HG03103 (cell line): ENCODE data around the gene TTF2.
"Not testable (repeated sequence)": the region's sequence is repeated elsewhere in the genome, so short reads cannot be mapped to it uniquely, and the experiment has no call there.

Experiments
- ATAC-seq: cut with Tn5 transposase; IDR thresholded peaks from one replicate; pipeline ENCODE4 v1.9.1; 2021; ENCODE audit warnings: low read depth; ENCODE audit not compliant: unreplicated experiment

TTF2 gene

DNA sequence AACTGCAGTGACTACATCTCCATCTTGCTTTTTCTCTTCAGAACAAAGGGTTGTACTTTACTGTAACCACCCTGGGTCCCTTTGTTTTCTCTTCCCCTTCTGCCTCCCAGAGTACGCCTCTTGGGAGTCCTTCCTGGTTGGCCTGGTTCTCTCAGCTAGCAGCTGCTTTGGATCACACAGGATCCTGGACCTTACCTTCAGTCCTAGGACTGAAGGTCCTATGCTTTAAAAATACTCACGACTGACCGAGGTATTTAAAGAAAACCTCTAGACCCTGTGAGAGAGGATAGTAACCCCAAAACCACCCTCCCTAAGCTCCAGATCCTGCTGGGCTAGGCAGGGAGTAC, 56.6 kb downstream of the TTF2 start:
- no peak for ATAC-seq

DNA sequence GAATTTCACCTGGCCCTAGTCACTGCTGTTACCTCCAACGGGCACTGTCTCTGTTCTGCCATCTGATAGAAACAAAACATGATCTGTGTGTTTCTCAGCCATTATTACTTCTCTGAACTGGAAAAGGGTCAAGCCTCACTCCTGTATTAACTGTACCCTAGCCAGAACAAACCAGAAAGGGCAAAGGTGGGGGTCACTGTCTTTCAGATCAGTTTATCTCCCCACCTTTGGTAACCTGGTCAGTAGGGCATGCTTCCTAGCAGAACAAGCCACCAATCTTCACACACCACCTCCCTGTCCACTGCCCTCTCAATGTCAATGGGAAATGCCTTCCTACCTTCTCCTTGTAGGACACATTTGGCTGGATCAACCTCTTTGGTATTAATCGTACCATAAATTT, 57.6 kb downstream of the TTF2 start:
- ATAC-seq: no peak

DNA sequence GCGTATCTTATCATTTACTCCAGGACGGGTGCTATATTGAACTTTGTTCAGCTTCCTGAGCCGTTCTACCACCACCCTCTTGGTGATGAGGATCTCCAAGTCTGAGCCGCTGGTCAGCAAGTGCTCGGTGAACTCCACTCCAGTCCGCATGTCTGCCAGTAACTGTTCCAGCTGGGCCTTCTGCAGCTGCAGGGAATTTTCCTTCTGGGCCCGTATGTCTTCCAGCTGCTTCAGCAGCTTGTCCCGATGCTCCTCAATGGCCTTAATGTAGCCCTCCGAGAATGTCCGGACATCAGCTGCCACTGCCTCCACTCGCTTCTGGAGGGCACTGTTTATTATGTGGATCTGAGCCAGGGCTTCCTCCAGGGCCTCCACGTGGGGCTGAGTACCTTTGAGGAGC, 58.0 kb downstream of the TTF2 start:
- ATAC-seq: no peak

DNA sequence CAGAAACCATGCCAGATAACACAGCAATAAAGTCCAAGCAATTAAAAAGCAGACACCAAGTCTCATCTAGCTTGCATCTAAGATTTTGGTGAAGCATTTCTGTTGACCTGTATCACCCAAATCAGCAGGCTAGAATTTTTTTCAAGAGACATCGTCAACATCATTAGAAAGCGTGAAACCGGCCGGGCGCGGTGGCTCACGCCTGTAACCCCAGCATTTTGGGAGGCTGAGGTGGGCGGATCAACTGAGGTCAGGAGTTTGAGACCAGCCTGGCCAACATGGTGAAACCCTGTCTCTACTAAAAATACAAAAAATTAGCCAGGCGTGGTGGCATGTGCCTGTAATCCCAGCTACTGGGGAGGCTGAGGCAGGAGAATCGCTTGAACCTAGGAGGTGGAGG, 59.0 kb downstream of the TTF2 start:
- not testable (repeated sequence) for ATAC-seq

DNA sequence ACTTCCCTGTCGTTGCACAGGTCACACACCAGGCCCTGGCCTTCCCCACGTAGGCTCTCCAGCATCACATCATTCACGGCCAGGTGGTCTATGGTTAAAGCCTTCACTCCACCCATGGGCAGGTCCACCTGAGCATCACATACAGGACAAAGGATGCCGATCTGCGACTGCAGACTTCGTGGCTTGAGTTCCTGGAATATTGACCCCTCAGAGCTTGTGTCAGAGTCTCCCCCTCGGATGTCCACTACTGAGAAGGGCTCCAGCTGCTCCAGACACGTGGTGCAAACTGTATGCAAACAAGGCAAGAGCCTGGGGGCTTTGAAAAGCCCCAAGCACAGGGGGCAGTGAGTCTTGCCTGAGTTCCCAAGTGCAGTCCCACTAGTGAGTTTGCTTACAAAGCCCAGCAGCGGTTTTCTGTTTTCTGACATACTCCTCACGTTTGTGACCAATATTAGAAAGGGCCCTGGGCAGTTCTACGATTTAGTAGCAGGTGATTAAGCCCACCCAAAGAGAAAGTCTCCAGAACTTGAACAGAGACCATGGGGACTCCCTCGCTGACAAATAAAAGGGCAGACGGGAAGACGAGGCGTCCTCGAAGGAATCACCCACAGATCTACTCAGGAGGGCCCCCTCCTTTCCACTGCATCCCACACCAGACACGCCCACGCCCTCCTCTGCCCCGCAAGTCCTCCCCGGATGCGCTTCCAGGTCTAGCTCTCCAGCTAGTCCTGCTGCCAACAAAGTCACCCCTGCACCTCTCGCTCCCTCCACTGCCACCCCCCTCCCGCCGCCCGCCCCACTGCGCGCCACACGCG, 60.9 kb downstream of the TTF2 start:
- ATAC-seq: peak; percentile 22

DNA sequence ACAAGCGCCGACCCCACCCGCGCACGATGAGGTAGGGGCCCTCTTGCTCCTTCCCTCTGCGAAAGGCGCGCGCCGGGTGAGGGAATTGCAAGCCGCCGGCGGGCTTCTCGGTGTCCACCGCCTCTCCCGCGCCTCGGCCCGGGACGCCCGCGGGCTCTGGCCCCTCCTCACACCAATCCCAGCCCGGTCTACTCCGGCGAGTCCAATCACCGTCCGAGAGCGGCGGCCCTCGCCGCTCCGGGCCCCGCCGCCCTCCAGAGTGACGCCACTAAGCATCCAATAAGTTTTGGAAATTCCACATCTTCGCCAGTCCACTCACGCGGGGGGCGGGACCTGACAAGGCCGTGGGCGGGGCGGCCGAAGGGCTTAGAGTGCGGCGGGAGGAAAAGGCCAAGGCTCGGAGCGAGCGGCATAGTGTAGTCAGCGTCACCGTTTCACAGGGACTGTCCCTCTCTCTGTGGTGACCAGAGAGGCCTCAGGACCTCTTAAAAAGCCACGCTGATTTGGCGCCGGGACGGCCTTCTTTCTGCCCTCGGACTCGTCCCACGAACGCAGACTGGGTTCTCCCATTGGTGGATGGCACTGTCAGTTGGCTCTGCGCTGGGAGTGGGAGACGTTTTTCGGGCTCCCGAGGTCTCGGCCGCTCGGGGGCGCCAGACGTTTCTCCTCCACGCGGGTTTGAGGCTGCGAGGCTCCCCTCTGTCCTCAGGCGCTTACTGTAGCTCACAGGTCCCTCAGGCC, 61.6 kb downstream of the TTF2 start, which contains the start of gene TRIM45:
Gene TRIM45 (minus strand): TSS at position 161 of the 741 bp plus-strand sequence. CDS start 548 bp downstream, outside the sequence.
- peak; percentile 86 for ATAC-seq

DNA sequence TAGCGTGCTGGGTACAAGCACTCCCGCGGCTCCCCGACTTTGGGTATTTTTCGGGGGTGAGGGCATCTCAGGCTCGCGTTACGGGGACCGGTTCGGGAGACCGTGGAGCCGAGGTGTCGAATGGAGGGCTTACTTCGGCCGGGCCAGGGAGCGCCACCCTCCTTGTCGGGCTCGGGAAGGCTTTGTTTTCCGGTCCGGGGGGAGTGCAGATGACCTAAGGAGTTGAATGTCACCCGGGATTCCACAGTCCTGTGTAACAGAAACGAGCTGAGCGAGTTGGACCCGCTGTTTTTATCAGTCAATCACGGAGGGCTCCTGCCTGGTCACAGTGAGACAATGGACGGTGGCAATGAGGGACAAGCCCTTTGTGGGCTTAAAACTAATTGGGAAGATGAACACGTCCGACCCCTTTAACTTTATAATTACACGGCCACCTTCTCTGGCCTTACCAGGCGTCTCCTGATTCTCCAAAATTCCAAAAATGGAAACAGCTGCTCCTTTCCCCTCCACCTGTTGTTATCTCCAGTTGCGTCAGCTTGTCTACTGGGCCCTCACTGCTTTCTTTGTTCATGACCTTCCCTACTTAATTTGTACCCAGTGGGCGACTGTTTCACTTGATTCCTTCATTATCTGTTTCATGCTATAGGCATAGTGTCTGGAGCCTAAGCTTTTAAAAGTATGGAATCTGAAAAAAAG, 62.4 kb downstream of the TTF2 start:
- no peak for ATAC-seq

DNA sequence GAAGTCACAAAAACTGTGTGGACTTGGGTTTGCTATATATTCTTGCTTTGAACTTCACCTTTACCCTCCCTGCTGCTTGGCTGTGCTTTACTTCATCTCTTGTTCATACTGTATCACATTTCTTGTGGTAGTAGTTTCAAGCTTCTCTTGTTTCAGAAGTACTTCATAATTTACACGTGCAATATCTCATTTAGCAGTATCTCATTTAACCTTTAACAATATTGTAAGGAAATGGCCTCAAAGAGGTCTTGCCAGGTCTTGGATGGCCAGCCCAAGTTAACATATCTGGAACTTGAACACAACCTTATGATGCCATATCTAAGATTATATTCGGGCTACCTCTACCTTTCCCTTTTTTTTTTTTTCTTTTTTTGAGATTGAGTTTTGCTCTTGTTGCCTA, 63.1 kb downstream of the TTF2 start:
- no peak for ATAC-seq

DNA sequence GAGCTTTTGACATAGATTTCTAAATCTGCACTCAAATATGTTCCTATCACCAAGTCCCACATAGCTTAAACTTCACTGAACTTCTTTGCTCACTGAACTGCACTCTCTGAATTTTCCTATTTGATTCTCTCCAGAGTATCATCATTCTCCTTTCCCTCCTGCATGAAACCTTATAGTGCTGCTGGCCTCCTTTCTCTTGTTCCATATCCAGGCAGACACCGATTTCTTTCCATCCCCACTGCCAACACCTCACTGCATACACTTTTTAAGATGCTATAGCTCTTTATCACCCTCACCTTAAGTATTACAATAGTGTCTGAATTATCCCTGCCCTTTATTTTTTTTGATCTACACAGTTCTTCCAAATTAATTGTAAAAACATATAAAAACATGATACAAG, 64.5 kb downstream of the TTF2 start:
- no peak for ATAC-seq

DNA sequence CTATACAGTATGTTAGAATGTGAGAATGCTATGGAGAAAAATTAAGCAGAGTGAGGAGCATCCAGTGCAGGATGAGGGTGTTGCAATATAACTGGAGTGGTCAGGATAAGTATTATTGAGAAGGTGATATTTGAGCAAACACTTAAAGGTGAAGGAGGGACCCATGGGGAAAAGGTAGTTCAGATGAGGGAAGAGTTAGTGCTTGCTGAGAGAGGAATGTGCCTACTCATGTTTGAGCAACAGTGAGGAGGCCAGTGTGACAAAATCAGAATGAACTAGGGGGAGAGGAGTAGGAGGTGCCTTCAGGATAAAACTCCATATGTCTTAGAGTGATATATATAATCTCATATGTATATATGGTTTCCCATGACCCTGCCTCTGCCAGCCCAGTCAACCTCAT, 67.7 kb downstream of the TTF2 start:
- no peak for ATAC-seq

DNA sequence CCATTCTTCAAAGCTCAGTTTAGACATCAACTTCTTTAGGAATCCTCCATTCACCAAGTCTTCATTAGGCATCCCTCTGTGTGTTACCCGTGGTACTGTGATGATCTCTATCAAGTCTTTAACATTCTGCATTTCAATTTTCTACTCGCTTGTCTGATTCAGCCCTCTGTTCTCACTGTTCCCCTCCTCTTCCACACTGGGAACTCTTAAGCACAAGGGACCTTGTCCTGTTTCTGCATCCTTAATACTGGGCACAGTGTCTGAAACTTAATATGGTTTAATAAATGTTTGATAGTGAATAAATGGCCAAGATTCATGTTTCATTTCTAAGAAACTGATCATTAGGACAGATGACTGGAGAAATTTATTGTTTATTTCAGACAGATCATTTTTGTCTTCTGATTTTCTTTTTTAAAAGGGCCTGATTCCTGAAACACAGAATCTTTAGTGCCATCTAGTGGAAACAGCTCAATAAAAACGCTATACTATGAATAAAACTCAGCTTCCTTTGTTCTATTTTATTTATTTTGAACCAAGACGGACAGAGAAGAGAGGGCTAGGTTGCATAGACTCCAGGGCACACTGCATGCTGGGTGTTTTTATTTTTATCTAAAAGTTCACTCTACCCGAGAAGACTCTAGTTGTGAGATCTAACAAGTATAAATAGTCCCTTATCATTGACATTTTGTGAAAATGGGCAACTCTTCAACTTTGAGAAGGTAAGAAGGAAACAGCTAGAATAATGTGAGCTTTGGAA, 68.4 kb downstream of the TTF2 start:
- no peak for ATAC-seq

DNA sequence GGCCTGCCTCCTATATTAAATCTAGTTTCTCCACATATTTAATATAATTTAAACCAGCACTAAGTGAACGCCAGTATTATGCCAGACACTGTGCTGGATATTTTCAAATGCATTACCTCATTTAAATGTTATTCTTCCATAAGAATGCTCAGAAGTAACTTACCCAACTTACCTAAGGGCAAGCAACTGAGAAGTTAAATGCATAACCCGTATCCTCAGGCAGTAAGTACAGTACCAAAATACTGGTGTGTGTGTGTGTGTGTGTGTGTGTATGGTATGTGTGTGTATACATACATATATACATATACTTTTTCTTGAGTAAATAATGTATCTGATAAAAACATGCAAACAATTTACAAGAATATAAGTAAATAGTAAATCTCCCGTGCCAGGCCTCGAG, 70.4 kb downstream of the TTF2 start:
- no peak for ATAC-seq

DNA sequence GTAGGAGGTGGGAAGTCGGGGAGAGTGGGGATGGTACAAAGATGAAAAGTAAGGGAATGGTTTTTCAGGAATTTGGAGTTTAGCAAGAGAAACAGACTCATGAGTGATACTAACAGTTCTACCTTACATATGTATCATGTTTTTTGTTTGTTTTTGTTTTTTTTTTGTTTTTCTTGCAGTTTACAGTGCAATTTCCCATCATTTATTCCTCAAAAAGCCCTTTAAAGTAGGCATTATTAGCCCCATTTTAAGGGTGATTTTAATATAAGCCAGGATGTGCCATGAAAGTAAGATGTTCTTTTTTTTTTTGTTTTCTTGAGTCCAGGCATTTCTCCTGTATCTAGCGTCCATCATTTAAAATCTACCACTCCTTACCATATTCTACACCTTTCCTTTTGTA, 75.2 kb downstream of the TTF2 start:
- ATAC-seq: no peak

DNA sequence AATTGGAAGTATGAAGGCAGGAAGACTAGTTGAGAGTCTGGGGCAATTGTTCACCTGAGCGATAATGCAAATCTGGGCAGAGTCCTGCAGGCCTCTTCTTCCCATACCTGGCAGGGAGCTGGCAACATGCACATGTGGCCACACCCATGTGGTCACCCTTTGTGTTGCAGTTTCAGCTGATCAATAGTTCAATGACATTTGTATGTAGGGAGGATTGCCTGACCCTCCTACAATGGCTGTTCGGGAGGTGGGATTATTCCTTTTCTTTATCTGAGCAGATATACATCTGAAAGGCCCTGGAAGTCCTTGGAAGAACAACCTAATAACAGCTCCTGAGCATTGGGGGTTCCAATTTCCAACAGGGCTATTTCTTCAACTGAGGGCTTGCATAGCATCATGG, 76.6 kb downstream of the TTF2 start:
- ATAC-seq: no peak

DNA sequence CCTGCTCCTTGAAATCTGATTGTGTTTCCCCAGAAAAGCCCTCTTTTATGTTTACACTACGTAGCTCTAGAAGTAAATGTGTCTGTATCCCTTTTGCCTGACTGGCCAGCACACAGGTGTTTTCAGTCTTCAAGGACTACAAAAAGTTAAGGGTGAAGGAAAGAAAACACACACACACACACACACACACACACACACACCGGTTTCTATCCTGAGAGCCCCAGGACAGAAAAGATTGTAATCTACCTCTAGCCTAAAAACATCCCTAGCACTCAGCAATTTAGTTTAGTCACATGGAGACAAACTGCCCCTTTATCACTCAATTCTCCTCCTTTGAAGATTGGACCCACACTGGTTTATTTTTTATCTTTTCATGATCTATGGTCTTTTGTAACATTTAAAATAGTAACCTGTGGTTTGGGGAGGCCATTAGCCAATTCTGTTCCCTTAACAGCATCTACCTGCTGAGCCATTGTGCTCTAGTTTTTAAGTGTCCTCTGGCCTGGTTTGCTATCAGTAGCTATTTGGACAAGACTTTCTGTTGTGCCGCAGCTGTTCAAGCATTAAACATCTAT, 77.2 kb downstream of the TTF2 start:
- ATAC-seq: no peak

DNA sequence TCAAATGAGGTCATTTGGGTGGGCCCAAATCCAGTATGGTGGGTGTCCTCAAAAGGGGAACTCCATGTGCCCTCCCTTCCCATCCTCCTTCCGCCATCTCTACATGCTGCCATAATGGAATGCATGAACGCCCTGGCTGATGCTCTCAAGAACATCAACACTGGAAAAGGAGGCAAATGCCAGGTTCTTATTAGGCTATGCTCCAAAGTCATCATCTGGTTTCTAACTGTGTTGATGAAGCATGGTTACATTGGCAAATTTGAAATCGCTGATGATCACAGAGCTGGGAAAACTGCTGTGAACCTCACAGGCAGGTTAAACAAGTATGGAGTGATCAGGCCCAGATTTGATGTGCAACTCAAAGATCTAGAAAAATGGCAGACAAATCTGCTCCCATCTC, 78.0 kb downstream of the TTF2 start:
- ATAC-seq: no peak

DNA sequence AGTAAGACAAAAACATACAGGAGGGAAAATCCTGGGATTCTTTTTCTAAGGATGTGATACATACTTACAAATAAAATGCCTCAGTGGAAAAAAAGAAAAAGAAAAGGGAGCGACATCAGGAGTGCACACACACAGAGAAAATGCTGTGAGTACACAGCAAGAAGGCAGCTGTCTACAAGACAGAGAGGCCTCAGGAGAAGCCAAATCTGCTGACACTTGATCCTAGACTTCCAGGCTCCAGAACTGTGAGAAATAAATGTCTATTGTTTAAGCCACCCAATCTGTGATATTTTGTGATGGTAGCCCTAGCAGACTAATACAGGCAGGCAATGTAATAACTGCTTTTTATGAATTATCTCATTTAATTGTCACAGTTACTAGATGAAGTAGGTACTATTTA, 78.4 kb downstream of the TTF2 start:
- no peak for ATAC-seq

DNA sequence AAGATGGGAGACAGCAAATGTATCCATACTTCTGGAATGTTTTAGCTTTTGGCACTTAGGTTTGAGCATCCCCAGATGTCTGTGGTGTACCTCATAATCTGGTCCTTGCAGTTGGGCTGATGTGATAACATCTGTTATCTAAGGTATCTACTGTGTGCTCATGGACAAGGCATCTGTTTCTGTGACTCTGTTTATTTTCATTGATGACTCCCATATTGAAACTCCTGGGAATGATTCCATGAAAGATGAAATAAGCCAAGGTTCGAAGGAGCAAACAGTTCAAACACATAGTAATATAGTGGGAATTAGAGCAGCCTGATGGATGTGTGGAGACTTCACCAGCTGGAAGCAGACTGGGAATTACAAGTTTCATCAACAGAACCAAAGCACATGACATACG, 82.1 kb downstream of the TTF2 start:
- no peak for ATAC-seq

DNA sequence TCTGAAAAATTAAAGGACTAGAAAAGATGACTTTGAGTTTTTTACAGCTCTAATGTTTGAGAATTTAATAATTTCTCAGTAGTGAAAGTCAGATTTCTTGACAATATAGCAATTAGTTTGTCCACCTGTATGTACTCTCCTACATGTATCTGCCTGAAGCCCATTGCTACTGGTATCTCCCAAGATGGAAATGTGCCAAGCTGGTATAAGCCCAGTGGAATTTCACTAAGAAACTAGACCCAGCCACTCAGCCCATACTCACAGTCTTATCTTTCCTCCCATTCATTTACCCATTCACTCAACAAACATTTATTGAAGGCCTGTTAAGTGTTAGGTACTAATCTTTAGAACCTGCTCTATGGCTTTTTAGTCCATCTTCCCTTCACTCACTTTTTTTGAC, 83.0 kb downstream of the TTF2 start:
- no peak for ATAC-seq

DNA sequence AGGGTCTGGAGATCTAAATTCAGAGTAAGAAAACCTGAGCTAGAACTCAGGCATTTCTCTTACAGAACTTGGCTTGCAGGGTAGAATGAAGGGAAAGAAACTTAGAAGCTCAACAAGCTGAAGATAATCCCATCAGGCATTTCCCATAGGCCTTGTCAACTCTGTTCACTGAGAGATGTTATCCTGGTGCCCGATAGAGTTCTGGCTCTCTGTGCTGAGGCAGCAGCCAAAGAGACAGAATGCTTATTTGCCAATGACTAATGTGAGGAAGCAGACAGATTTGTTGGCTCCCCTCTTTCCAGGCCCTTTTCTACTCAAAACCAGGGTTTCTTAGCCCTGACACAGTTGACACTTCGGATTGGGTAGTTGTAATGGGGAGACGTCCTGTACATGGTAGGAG, 83.7 kb downstream of the TTF2 start:
- no peak for ATAC-seq

DNA sequence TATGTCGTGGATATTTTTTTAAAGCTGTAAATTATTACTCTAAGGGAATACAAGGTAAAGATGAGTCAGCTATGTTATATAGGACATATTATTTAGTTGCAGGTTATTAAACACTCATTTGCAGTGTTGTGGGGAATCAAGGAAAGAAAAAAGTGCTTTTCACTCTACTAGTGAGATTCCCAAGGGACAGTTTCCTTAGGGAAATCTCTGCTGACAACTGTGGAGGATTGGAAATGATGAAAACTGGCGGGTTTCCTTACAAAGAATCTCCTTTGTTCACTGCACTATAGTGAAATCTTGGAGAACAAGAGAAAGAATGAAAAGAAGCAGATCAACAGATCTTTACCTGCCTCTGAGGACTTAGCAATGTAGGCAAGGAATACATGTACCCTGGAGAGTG, 85.9 kb downstream of the TTF2 start:
- ATAC-seq: no peak
